Activated CD4-positive, alpha-beta T cell treated with anti-CD3 and anti-CD28 coated beads, Interleukin-10, Interleukin-2, amounts not matched to agents 100 ng/mL and 50 ng/mL, durations not matched to agents 16 hours and 8 hours (primary cell): ENCODE results near the gene ZNF774.
"Not testable (repeated sequence)": the region's sequence is repeated elsewhere in the genome, so short reads cannot be mapped to it uniquely, and the experiment has no call there.

Source experiments
- DNase-seq: peaks from one replicate; pipeline ENCODE4 v3.0.0-alpha.2; 2020

ZNF774 gene

DNA sequence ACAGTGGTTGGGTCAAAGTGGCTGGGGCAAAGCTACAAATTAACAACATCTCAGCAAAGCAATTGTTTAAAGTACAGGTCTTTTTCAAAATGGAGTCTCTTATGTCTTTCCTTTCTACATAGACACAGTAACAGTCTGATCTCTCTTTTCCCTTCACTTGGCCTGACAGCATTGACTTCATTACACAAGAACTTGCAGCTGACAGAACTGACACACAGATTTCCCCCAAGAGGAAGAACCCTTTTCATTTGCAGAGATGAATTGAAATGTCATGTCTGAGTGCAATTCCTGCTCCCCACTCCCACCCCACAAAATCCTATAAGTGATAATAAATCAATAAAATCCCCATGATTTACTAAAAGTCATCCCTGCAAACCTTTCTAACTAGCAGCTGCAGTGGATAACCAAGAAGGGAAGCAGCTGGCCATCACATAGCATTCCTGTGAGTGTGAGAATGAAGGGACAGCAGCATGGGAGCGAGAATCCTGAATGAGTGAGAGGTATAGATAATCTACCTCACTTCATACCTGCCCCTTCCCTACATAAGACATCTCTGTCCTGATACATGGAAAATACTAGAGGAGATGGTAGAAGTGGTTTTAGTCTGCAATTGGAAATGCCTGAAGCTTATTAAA lies 4.5 kb upstream of the ZNF774 start:
- DNase-seq, result not testable (repeated sequence)

DNA sequence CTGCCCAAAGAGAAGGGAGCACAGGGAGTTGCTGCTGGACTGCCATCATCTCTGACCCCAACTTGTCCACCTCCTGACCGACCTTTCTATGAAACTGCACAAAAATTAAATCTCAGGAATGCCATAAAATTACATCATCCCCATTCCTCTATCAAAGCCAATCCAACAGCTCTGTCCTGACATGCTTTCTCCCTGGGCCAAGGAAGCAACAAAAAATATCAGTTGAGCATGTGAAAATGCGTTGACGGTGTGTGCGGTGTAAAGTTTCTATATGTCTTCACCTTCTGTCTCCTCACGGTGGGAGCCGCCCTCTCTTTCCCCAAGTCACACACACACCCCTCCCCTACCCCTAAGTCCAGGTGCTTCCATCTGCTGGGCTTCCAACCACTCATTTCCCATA lies 3.6 kb upstream of the ZNF774 start:
- no peak for DNase-seq

DNA sequence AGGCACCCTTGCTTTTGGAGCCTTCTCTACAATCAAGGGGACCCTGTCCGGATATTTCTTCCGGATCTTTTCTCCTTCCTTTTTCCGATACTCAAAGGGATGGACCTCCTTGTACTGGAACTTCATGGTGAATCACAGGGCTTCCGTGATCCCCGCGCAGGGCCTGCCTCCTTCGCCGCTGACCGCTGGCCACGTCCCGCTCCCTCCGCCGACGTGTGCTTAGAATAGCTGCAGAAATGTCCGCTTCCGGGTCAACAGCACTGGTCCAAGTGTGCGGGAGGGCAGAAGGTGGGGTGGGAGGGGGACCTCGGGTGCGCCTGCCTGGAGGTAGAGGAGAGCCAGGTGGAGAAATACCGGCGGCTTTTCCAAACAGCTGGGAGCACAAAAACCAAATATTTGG lies 3.0 kb upstream of the ZNF774 start:
- DNase-seq, result no peak

DNA sequence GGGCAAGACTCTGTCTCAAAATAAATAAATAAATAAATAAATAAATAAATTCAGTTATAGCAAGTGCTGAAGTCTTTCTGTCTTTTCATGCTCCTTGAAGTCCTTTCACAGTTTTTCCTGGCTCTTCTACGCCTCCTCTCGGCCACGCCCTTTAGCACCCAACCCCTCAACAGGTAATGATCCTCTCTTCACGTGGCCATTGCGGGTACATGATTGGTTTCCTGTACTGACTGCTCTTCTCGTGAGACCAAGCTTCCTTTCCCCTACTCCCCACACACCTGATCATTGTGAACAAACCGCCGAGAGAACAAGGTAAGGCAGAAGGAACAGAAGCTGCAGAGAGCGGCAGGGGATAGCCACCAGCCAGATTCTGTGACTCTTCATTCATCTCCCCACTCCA lies 2.3 kb upstream of the ZNF774 start:
- no peak for DNase-seq

DNA sequence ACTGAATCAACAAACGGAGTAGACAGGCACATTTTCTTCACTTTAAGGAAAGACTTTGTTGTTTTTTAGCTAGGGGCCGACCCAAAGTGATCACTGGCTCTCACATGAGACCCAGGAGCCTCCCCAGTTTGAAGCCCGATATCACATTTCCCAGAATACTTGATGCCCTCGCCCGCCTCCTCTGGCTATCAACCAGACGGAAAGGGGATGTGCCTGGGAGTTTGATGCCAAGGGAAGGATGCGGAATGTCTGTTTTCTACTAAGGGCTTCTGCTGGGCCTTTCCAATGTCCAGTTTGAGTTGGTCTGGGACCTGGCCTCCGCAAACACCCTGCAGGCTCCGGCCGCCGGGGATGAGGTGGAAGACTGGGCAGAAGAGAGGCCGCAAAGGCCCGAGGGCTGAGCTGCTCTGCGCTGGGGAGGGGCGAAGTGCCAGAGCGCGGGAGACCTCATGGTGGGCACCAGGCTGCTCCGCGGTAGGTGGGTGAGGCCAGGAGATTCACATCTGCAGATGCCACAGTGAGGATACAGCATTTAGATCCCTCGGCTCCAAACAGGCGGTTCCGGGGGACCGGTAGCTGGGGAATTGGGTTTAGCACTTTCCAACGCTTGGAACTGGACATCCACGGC lies 491 bp upstream of the ZNF774 start:
- DNase-seq, result no peak

DNA sequence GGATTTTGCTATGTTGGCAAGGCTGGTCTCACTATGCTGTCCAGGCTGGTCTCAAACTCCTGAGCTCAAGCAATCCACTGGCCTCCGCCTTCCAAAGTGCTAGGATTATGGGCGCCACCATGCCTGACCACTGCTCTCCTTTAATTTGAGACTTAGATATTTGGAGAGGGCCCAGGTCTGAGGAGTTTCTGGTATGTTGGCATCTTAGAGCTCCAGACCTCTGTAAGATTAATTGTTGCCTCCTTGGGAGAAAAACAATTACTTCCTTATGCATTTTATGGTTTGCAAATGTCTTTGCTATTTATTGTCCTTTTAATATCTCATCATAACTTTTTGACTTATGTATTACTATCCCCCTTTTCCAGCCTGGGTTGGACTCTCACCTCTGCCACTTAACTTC lies 2.9 kb downstream of the ZNF774 start:
- no peak for DNase-seq

DNA sequence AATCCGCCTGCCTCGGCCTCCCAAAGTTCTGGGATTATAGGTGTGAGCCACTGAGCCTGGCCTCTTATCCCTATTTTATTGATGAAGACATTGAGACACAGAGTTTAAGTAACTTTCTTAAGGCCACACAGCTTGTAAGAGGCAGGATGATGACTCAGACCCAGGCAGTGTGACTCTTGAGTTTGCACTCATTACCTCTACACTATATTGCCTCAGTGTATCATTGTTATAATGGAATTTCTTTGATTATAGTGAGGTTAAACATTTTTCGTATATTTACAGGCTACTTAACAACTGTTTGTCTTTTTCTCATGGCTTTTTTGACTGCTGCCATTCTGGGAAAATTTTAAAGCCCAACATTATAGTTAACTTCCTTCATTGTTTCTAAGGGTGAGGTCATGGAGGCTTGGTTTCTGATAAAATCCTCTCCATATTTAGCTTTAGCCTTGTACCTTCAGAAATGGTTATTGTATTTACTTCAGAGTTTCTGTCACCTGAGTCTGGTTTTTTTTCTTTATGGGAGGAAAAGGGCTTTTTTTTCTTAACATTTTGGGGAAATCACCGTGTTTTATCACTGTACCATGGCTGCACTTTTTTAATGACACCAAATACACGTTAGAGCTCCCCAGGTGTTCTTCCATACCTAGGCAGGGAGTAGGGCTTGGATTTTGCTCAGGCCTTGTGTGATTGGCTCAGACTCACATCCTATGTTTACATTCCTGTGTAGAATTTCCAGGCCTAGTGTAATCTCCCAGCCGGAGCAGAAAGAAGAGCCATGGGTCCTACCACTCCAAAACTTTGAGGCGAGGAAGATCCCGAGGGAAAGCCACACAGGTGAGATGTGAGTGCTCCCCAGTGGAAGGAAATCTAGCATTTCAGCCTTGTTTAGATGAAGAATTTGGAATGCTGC lies 6.3 kb downstream of the ZNF774 start:
- DNase-seq, result no peak

DNA sequence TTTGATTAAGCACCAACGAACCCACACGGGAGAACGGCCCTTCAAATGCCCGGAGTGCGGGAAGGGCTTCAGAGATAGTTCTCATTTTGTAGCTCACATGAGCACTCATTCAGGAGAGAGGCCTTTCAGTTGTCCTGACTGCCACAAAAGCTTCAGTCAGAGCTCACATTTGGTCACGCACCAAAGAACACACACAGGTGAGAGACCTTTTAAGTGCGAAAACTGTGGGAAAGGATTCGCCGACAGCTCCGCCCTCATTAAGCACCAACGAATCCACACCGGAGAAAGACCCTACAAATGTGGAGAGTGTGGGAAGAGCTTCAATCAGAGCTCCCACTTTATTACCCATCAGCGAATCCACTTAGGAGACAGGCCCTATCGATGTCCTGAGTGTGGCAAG lies 8.7 kb downstream of the ZNF774 start:
- DNase-seq, result no peak

DNA sequence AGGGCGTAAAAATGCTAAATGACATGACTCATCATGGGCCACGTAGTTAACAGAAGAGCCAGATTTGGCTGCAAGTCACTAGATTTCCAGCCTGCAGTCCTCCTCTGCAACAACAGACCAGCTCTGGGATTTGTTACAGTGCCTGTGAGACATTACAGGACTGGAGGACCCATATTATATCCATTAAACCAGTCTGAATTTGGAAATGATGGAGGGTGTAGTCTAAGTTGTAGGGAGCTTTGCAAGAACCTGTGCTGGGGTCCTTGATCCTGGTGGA lies 10.8 kb downstream of the ZNF774 start:
- DNase-seq, result no peak

DNA sequence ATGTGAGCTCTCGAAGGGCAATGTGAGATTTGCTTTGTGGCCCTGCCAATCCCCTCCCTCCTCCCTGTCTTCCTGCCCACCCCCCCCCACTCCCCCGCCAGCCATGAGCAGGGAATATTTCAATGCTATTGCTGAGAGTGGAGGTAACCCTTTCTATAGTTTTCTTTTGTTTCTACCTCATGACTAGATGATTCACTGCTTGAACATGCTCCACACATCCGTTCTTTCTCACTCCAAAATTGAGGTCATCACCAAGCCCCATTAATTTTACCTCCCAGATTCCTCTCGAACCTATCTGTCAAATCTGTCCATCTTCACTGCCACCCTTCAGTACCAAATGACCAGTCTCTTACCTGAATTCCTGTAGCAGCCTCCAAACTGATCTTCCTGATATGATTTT lies 12.2 kb downstream of the ZNF774 start:
- no peak for DNase-seq

DNA sequence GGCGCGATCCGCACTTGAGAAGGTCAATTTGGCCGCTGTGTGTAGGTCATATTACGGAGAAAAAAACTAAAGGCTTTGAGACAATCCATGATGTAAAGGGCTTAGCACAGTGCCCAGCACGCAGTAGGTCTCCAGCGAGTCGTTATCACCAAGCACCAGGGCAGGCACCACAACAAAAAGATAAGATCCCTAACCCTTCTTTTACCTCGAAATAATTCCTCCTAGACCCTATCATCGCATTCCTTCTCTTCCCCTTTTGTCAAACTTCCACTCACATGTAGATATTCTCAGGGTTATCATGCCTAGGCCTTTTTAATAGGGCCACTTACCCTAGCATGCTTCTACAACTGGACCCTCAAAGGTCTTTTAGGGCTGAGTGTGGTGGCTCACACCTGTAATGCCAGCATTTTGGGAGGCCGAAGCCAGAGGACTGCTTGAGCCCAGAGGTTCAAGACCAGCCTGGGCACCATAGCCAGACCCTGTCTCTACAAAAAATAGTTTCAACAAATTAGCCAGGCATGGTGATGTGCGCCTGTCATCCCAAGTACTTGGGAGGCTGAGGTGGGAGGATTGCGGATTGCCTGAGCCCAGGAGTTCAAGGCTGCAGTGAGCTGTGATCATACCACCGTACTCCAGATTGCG lies 13.5 kb downstream of the ZNF774 start:
- no peak for DNase-seq

DNA sequence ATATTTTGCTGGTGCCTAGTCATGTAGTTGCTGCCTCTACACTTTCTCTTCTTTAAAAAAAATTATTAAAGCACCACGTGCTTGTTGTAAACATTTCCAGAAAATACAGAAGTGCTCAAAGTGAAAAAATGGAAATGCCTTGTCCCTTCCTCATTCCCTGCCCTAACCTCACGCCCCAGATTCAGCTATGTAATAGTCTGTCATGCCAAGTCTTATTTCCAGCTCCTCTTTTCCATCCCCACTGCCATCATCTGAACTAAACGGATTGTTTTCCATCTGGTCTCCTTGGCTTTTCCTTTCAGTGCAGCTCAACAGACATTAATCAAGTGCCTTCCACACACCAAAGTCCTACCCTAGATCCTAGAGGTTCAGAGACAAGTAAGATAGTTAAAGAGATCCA lies 15.5 kb downstream of the ZNF774 start:
- DNase-seq, result no peak

DNA sequence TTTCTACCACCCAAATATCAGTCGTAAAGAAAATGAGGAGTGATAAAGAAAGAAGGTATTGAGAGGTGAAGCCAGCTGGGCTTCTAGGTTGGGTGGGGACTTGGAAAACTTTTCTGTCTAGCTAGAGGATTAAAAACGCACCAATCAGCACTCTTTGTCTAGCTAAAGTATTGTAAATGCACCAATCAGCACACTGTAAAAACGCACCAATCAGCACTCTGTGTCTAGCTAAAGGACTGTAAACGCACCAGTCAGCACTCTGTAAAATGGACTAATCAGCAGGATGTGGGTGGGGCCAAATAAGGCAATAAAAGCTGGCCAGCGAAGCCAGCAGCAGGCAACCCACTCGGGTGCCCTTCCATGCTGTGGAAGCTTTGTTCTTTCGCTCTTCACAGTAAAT lies 23.0 kb downstream of the ZNF774 start:
- DNase-seq, result no peak

DNA sequence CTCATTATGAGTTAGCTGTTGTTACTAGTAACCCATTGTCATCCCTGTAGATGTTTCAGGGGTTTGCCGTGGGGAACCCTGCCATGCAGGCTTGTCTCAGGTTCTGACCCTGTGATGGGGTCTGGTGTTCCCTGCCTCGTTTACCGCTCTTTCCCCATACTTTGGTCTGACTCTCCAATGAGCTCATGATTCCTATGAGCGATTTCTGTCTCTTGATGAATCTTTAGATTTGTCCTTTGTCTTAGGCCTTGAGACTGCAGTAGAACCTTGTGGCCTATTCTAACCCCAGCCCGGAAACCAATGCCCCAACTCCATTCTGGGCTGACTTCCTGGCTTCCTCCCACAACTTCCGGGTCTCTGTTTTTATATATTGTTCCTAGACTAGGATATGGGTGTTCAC lies 24.7 kb downstream of the ZNF774 start:
- DNase-seq, result peak; percentile 80

DNA sequence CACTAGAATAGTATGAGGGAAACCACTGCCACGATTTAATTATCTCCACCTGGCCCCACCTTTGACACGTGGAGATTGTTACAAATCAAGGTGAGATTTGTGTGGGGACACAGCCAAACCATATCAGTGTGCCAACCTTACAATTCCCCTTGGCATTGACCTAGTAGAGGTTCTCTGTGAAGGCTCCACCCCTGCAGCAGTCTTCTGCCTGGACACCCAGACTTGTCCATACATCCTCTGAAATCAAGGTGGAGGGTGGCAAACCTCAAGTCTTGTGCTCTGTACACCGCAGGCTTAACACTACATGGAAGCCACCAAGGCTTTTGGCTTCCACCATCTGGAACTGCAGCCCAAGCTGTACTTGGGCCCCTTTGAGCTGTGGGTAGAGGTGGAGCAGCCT lies 27.2 kb downstream of the ZNF774 start:
- no peak for DNase-seq

DNA sequence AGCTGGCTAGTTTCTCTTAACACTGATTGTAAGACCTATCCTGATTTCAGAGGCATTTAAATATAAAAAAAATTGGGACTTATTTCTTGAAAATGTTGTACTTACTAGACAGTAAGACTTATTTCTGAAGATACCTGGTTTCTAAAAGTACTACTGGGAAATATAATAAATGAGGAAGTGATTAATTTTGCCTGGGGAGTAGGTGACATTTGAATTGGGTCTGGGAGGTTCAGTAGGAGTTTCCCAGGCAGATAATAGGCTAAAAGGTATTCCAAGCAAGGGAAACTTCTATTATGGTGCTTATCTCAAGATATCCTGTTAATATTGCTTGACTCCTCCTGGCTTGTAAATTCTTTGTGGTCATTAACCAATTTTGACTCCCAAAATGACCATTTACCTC lies 29.4 kb downstream of the ZNF774 start:
- DNase-seq, result no peak

DNA sequence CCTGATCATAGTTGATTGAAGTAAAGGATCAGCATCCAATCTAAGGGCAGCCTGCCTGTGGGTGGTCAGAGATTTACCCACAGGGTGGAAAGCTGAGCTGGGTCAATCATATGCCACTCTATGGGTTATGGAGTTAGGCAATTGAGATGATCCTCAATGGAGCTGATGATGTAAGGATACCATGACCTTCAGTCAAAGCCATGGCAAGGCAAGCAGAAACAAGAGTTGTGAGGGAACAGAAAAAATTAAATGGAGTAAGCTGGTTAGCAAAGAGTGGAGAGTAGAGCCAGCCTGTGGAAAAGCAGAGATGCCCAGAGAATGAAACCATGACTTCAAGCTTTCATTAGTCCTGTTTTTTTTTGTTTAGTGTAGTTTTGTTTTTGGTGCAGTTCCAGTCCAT lies 30.2 kb downstream of the ZNF774 start:
- DNase-seq, result no peak

DNA sequence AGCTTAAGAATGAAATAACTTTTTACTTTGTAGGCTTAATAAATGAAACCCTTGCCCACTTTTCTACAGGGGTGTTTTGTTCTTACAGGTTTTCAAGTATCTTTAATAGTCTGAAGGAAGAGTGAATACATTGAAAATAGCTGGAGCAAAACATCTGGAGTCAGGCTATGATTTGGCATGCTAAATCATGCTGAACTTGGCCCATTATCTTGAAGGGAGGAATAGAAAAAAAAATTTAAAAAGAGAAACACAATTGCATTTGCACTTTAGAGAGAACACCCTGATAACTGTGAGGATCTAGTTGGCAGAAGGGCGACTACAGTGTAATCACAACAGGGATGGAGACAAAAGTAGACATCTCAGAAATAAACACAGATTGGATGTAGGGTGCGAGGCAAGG lies 34.1 kb downstream of the ZNF774 start:
- DNase-seq, result no peak

DNA sequence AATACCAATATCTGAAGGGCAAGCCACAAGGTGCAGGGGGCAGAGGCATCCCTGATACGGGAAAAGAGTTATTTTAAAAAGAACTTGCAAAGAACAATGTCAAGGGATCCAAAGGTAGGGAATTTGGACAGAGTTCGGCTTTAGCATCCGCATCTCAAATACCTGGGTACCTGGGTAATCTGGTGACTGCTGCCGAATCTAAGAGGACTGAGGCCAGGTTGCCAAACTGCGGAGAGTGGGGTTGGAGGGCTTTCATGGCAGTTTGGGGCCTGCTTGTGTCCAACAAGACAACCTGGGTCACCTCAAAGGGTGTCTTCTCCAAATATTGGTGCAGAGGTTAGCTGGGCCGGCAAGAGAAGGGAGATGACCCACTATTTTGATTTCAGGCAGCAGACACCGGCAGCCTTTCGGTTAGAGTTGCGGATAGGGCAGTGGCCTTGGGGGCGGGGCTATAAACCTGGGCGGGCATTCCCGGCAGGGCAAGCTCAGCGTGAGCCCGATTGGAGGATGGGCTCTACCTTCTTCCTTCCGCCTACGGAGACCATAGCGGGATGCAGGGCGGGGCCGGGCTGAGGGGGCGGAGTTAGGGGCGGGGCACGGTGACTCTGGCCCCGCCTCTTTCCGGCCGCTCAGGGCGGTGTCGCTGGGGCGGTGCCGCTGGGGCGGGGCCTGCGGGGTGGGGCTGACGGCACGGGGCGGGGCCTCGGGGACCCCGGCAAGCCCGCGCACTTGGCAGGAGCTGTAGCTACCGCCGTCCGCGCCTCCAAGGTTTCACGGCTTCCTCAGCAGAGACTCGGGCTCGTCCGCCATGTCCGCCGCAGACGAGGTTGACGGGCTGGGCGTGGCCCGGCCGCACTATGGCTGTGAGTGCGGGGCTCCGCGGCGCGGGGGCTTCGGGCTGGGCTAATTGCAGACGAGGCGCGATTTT lies 35.7 kb downstream of the ZNF774 start, which contains the start of gene IQGAP1:
Gene IQGAP1 (plus strand): TSS at position 709 of the 928 bp plus-strand sequence. CDS start 100 bp downstream, at position 809.
- peak; percentile 99 for DNase-seq

DNA sequence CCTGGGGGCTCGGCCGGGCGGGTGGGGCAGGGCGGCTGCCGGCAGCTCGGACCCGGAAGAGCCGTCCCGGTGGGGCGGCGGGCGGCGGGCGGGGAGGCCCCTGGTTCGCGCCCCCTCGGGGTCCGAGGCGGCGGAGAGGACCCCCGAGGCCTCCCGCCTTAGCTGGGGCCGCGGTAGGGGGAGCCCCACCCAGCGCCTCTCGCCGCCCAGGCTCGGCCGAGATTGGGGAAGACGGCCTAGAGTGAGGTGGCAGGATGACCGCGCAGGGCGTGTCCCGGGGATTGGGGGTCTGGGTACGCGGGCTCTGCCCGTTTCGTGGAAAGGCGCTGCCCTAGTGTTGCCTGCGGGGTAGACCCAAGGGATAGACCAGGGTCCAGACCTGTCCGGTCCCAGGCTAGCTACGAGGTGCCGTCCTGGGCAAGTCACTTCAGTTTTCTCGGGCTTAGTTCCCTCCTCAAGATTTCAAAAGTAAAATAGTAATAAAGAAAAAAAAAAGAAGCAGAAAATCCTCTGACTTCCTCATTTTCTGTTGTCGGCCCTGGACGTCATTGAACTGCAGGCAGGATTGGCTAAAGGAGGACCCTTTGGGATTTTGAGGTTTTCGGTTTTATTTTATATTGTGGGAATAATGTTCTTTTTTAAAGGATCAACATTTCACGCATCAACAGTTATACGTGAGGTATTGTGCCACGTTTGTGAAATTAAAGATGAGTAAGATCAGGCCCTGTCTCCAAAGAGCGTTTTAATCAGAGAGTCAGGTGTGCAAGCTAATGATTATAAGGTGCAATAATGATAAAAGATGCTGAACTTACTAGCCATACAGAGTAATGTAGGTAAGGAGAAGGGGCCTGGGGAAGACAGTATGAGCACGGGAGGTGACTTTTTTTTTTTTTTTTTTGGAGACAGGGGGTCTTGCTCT lies 36.6 kb downstream of the ZNF774 start:
- DNase-seq, result peak; percentile 73

DNA sequence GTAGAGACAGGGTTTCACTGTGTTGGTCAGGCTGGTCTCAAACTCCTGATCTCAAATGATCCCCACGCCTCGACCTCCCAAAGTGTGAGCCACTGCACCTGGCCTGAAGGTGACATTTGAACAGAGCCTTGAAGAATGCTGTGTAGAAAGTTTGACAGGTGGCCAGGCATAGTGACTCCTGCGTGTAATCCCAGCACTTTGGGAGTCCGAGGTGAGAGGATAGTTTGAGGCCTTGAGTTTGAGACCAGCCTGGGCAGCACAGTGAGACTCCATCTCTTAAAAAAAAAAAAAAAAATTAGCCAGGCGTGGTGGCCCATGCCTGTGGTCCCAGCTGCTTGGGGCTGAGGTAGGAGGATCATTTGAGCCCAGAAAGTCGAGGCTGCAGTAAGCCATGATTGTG lies 37.4 kb downstream of the ZNF774 start:
- DNase-seq, result no peak
